H1 (cell line): ENCODE measurements around the gene LBX1. TPM values are rescaled to one million over a fixed set of nuclear protein-coding genes. Genes with fewer than 3 reads are reported as not detected.

Source experiments
- CTCF ChIA-PET: fragments of 300-600 bp; sonication (Branson Sonifier 250); formaldehyde crosslinking; loops from one replicate; lab custom pipeline; 2021; ENCODE audit not compliant: partially characterized antibody; lab: Charles Lee
- POLR2A ChIA-PET: fragments of 300-600 bp; sonication (Branson Sonifier 250); formaldehyde crosslinking; loops from one replicate; lab custom pipeline; 2021; ENCODE audit warnings: inconsistent platforms; ENCODE audit not compliant: partially characterized antibody; lab: Charles Lee
- DNase-seq, 2 experiments: peaks; one replicate each; pipeline versions ENCODE4 v3.0.0 to v3.0.0-alpha.2; 2010 to 2022; ENCODE audit warnings: low spot score in 2 of 2, low read depth in 1 of 2, mixed read lengths in 1 of 2
- FAIRE-seq: peaks from 2 replicates; lab custom pipeline; 2011; peaks lifted over from hg19 to GRCh38; lab: Jason Lieb, UNC
- H2AFZ ChIP-seq: 2 replicates; pipeline ENCODE4 v1.8.1; 2012; ENCODE audit warnings: low read length, inconsistent platforms
- H2AK5ac ChIP-seq: 2 replicates; pipeline ENCODE4 v1.6.1; 2013; ENCODE audit warnings: low read depth, low read length
- H2BK120ac ChIP-seq: replicated peaks from 2 replicates; pipeline ENCODE3; 2013; ENCODE audit warnings: low read depth, low read length, inconsistent platforms
- H2BK12ac ChIP-seq: 2 replicates; pipeline ENCODE4 v1.6.1; 2013; ENCODE audit warnings: low read depth, low read length
- H2BK15ac ChIP-seq: 2 replicates; pipeline ENCODE4 v1.6.1; 2013; ENCODE audit warnings: low read length
- H2BK20ac ChIP-seq: 2 replicates; pipeline ENCODE4 v1.6.1; 2013; ENCODE audit warnings: low read length
- H2BK5ac ChIP-seq: 2 replicates; pipeline ENCODE4 v1.6.1; 2013; ENCODE audit warnings: low read depth, low read length
- H3K14ac ChIP-seq: 2 replicates; pipeline ENCODE4 v1.6.1; 2013; ENCODE audit warnings: inconsistent platforms; ENCODE audit not compliant: insufficient read length
- H3K18ac ChIP-seq: 2 replicates; pipeline ENCODE4 v1.6.1; 2013; ENCODE audit warnings: low read length; ENCODE audit errors: extremely low read depth
- H3K23ac ChIP-seq: 2 replicates; pipeline ENCODE4 v1.6.1; 2013; ENCODE audit warnings: inconsistent platforms; ENCODE audit not compliant: insufficient read length
- H3K23me2 ChIP-seq: 2 replicates; pipeline ENCODE4 v1.6.1; 2013; ENCODE audit warnings: low read depth, low read length
- H3K27ac ChIP-seq: 2 replicates; pipeline ENCODE4 v1.6.1; 2011; ENCODE audit warnings: low read depth, low read length, inconsistent platforms
- H3K27me3 ChIP-seq, 4 experiments: replicated peaks in 1 of 4; 1 replicate in 1 of 4; 2 replicates in 3 of 4; pipeline versions ENCODE4 v1.6.1 to v1.8.1; 2011 to 2013; ENCODE audit warnings: low read length in 3 of 4, mild to moderate bottlenecking in 3 of 4, inconsistent platforms in 2 of 4, mixed read lengths in 2 of 4, moderate library complexity in 1 of 4; ENCODE audit not compliant: control insufficient read depth in 3 of 4, insufficient read depth in 3 of 4; ENCODE audit errors: extremely low read depth in 1 of 4
- H3K36me3 ChIP-seq, 4 experiments: 2 replicates each; pipeline versions ENCODE4 v1.6.1 to v1.8.1; 2011 to 2013; ENCODE audit warnings: mild to moderate bottlenecking in 4 of 4, low read length in 3 of 4, moderate library complexity in 2 of 4, control low read depth in 1 of 4, inconsistent platforms in 1 of 4; ENCODE audit not compliant: insufficient read depth in 4 of 4, control insufficient read depth in 2 of 4
- H3K4ac ChIP-seq: replicated peaks from 2 replicates; pipeline ENCODE3; 2013; ENCODE audit warnings: low read length, low read depth, mixed read lengths, inconsistent platforms; ENCODE audit not compliant: insufficient read length
- H3K4me1 ChIP-seq, 4 experiments: replicated peaks in 1 of 4; 1 replicate in 1 of 4; 2 replicates in 3 of 4; pipeline versions ENCODE4 v1.6.1 to v1.8.1; 2011 to 2013; ENCODE audit warnings: low read length in 3 of 4, inconsistent platforms in 2 of 4, mixed read lengths in 1 of 4; ENCODE audit not compliant: insufficient read depth in 4 of 4, control insufficient read depth in 3 of 4
- H3K4me2 ChIP-seq, 2 experiments: 2 replicates each; pipeline versions ENCODE4 v1.6.1 to v1.8.1; 2011 to 2013; ENCODE audit warnings: low read depth in 2 of 2, low read length in 2 of 2, control low read depth in 1 of 2, inconsistent platforms in 1 of 2, mild to moderate bottlenecking in 1 of 2; ENCODE audit not compliant: insufficient read depth in 1 of 2
- H3K4me3 ChIP-seq, 4 experiments: fragments of 200-600, 300-600 bp in 1 of 4; sonication (generic), shearing (Covaris generic), sonication (Bioruptor Twin) in 1 of 4; 2 replicates each; pipeline versions ENCODE4 v1.5.1 to v1.8.1; 2011 to 2016; ENCODE audit warnings: low read length in 4 of 4, low read depth in 3 of 4, control low read depth in 2 of 4, inconsistent platforms in 2 of 4, mild to moderate bottlenecking in 2 of 4, mixed read lengths in 1 of 4, moderate library complexity in 1 of 4; ENCODE audit not compliant: insufficient read depth in 2 of 4; ENCODE audit errors: extremely low read depth in 1 of 4
- H3K56ac ChIP-seq: replicated peaks from 2 replicates; pipeline ENCODE3; 2013; ENCODE audit warnings: low read depth, mild to moderate bottlenecking, mixed read lengths, low read length, inconsistent platforms; ENCODE audit not compliant: insufficient read length
- H3K79me1 ChIP-seq: 2 replicates; pipeline ENCODE4 v1.6.1; 2013; ENCODE audit warnings: low read depth, low read length, control low read depth
- H3K79me2 ChIP-seq, 2 experiments: 2 replicates each; pipeline versions ENCODE4 v1.6.1 to v1.8.1; 2012 to 2013; ENCODE audit warnings: low read length in 2 of 2, mild to moderate bottlenecking in 2 of 2, inconsistent platforms in 1 of 2; ENCODE audit not compliant: insufficient read depth in 2 of 2, control insufficient read depth in 1 of 2
- H3K9ac ChIP-seq, 4 experiments: replicated peaks in 1 of 4; 1 replicate in 1 of 4; 2 replicates in 3 of 4; pipeline versions ENCODE4 v1.6.1 to v1.8.1; 2011 to 2013; ENCODE audit warnings: low read depth in 3 of 4, low read length in 3 of 4, control low read depth in 2 of 4, mild to moderate bottlenecking in 2 of 4, moderate library complexity in 2 of 4, inconsistent platforms in 1 of 4; ENCODE audit errors: extremely low read depth in 1 of 4
- H3K9me3 ChIP-seq, 2 experiments: 2 replicates each; pipeline versions ENCODE4 v1.6.1 to v1.8.1; 2012 to 2013; ENCODE audit warnings: mild to moderate bottlenecking in 2 of 2, moderate library complexity in 2 of 2, control low read depth in 1 of 2, inconsistent platforms in 1 of 2, low read depth in 1 of 2, low read length in 1 of 2, mixed read lengths in 1 of 2; ENCODE audit not compliant: insufficient read depth in 2 of 2
- H4K20me1 ChIP-seq, 2 experiments: replicated peaks in 1 of 2; 2 replicates each; pipeline versions ENCODE3 to v1.8.1; 2011 to 2013; ENCODE audit warnings: inconsistent platforms in 2 of 2, low read length in 2 of 2, mild to moderate bottlenecking in 1 of 2; ENCODE audit not compliant: insufficient read depth in 2 of 2, control insufficient read depth in 1 of 2
- H4K5ac ChIP-seq: 2 replicates; pipeline ENCODE4 v1.6.1; 2013; ENCODE audit warnings: low read length, low read depth, mixed read lengths, inconsistent platforms; ENCODE audit not compliant: insufficient read length
- H4K8ac ChIP-seq: 2 replicates; pipeline ENCODE4 v1.8.0; 2013; ENCODE audit warnings: mild to moderate bottlenecking, moderate library complexity, low read length, inconsistent platforms; ENCODE audit not compliant: insufficient read depth; ENCODE audit errors: extremely low read depth
- H4K91ac ChIP-seq: replicated peaks from 2 replicates; pipeline ENCODE3; 2013; ENCODE audit warnings: low read length, mixed read lengths, inconsistent platforms; ENCODE audit not compliant: insufficient read length
- GABPA ChIP-seq: IDR thresholded peaks from 2 replicates; pipeline ENCODE4 v1.6.1; 2011; ENCODE audit warnings: mild to moderate bottlenecking, low read length, moderate library complexity, borderline replicate concordance; ENCODE audit not compliant: insufficient read depth
- NANOG ChIP-seq: IDR thresholded peaks from 2 replicates; pipeline ENCODE4 v1.6.1; 2011; ENCODE audit warnings: low read length, low read depth, mild to moderate bottlenecking, inconsistent platforms; ENCODE audit not compliant: insufficient read depth, poor library complexity, severe bottlenecking
- NRF1 ChIP-seq: IDR thresholded peaks from 2 replicates; pipeline ENCODE4 v1.6.1; 2011; ENCODE audit warnings: mild to moderate bottlenecking, low read depth, low read length, improper control_type of control experiment
- PHF8 ChIP-seq: fragments of 200-600 bp; sonication (generic); conservative IDR thresholded peaks from 2 replicates; pipeline ENCODE4 v1.7.1; 2012; ENCODE audit warnings: low read depth, mild to moderate bottlenecking, inconsistent platforms, low read length, moderate library complexity
- SAP30 ChIP-seq: fragments of 300-600 bp; sonication (generic); IDR thresholded peaks from 2 replicates; pipeline ENCODE4 v1.7.1; 2012; ENCODE audit warnings: low read length, moderate library complexity, mild to moderate bottlenecking, inconsistent platforms; ENCODE audit not compliant: insufficient read depth, insufficient replicate concordance
- SIX5 ChIP-seq: IDR thresholded peaks from 2 replicates; pipeline ENCODE4 v1.6.1; 2011; ENCODE audit warnings: mild to moderate bottlenecking, low read depth, low read length
- TAF7 ChIP-seq: optimal IDR thresholded peaks from 2 replicates; pipeline ENCODE3; 2011; ENCODE audit warnings: low read depth, mild to moderate bottlenecking, inconsistent platforms, low read length, moderate library complexity, borderline replicate concordance
- TBP ChIP-seq: IDR thresholded peaks from 2 replicates; pipeline ENCODE4 v1.6.1; 2011; ENCODE audit warnings: low read depth, low read length, improper control_type of control experiment
- TEAD4 ChIP-seq: IDR thresholded peaks from 2 replicates; pipeline ENCODE4 v1.6.1; 2012; ENCODE audit warnings: low read depth, low read length, inconsistent platforms, mixed read lengths
- YY1 ChIP-seq: IDR thresholded peaks from 2 replicates; pipeline ENCODE4 v1.6.1; 2011; ENCODE audit warnings: low read depth, mild to moderate bottlenecking, low read length
- WGBS, 2 experiments: shearing (Covaris generic) in 1 of 2; methylation state at CpG; one replicate each; pipeline versions ENCODE4 v1.1.6 to v1.1.7; 2013 to 2015; ENCODE audit warnings: low lambda C conversion rate in 2 of 2, mixed read lengths in 2 of 2, inconsistent platforms in 1 of 2, low coverage in 1 of 2, missing lambda C conversion rate in 1 of 2; ENCODE audit not compliant: insufficient replicate concordance in 2 of 2, insufficient coverage in 1 of 2, insufficient read length in 1 of 2; ENCODE audit errors: extremely low coverage in 1 of 2, missing lambda C conversion rate in 1 of 2; 5-methylcytosine and 5-hydroxymethylcytosine counted together
- polyA plus RNA-seq, 7 experiments: library from polyadenylated mRNA; depleted of rRNA in 3 of 7; stranded (reverse) in 5 of 7; unstranded in 2 of 7; fragments of >200 nt in 5 of 7; fragments of 200-250 nt in 2 of 7; gene quantifications; 1 replicate in 5 of 7; 2 replicates in 1 of 7; 4 replicates in 1 of 7; pipeline versions ENCODE4 v1.2.1 to v1.2.3, GENCODE V29; 2011 to 2013; ENCODE audit warnings: missing spikeins in 2 of 7, mixed read lengths in 2 of 7
- total RNA-seq: library from RNA; stranded (reverse); fragmentation: NEBNext Ultra II Directional; extraction: Animal tissue kit (Norgen Biotek cat#: 25700); gene quantifications from 2 replicates; pipeline ENCODE4 v1.2.1, GENCODE V29; 2021
- TF ChIP-seq, protein P1 (sequence below): IDR thresholded peaks from 2 replicates; pipeline ENCODE4 v1.6.1; 2012; ENCODE audit warnings: inconsistent platforms

Gene LBX1
- total and polyA plus RNA-seq, 2 of the 8 experiments (the other 6 are each of a cell fraction or from before 2014, with no cell fraction given) = not detected

GRCh38 chr10:101258179-101258885 lies 29.1 kb upstream of the LBX1 start:
- Histone ChIP-seq H2BK20ac (no peak overlapping the region), H4K8ac (no peak overlapping the region), H3K4me3 (no peak overlapping the region), H2BK120ac (no peak overlapping the region), H4K5ac (no peak overlapping the region), H3K36me3 (no peaks in the 10 kb centered on the region), H3K23ac (no peak overlapping the region), H3K4me1 (peaks cover 2 to 19% (median 10%) of the 10 kb centered on the region in 4 experiments), H3K56ac (no peak overlapping the region), H3K14ac (no peak overlapping the region), H2AK5ac (no peak overlapping the region), H3K9ac (no peak overlapping the region), H3K79me2 (no peaks in the 10 kb centered on the region), H3K9me3 (no peaks in the 10 kb centered on the region), H4K20me1 (no peaks in the 10 kb centered on the region), H2BK15ac (no peak overlapping the region), H3K18ac (no peak overlapping the region), H4K91ac (no peak overlapping the region), H3K4me2 (no peak overlapping the region), H3K23me2 (peaks cover 2% of the 10 kb centered on the region; the same call in 1 of the 2 replicates), H2BK12ac (no peak overlapping the region), H3K79me1 (no peaks in the 10 kb centered on the region), H3K27ac (no peak overlapping the region), H2AFZ (no peak overlapping the region), H2BK5ac (no peak overlapping the region), H3K27me3 (peaks cover 0 to 4% (median under 1%) of the 10 kb centered on the region in 4 experiments; a peak in 4 of 7 replicates), H3K4ac (no peak overlapping the region)
- ChIA-PET CTCF (interaction anchor here (0.6 to 27.0 kb wide), 10 partner anchors 16 to 1035 kb away, joined by 3 to 317 read pairs (median 4); no protein-coding TSS in a partner anchor), POLR2A (interaction anchor here (1.4 kb wide), 2 partner anchors 8 to 12 kb away, joined by 3 to 4 read pairs; no protein-coding TSS in a partner anchor)
- DNase-seq = no peak
- 84% methylated on average over 4 of the region's 4 CpGs; no CpG with 5 or more reads in 1 of the 2 experiments for WGBS, 2 experiments
- peak; percentile 93 for FAIRE-seq
- TF ChIP-seq SIX5 (peak; percentile 72), NRF1 (no peak), TAF7 (peak; percentile 64), SAP30 (no peak), YY1 (peak; percentile 91), TEAD4 (0 out of 2 replicates have a peak, but pooled peaks have one; percentile 23), TBP (no peak), PHF8 (no peak), GABPA (no peak), NANOG (no peak)
- TF ChIP-seq, protein P1, sequence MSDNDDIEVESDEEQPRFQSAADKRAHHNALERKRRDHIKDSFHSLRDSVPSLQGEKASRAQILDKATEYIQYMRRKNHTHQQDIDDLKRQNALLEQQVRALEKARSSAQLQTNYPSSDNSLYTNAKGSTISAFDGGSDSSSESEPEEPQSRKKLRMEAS = 0 out of 2 replicates have a peak, but pooled peaks have one; percentile 28
